Effector memory CD8-positive, alpha-beta T cell (primary cell): ENCODE data around the gene CLN6.
A peak's percentile ranks its signal among the peaks of the same experiment; 100 is the strongest.
"Not testable (repeated sequence)": the region's sequence is repeated elsewhere in the genome, so short reads cannot be mapped to it uniquely, and the experiment has no call there.

Source experiments
- ATAC-seq: fragments of 150-1000 bp; cut with Tn5 transposase; replicated peaks from 2 replicates; pipeline ENCODE4 v1.10.0; 2021; ENCODE audit warnings: mild to moderate bottlenecking, moderate library complexity
- DNase-seq, 3 experiments: peaks; one replicate each; pipeline ENCODE4 v3.0.0; 2021
- H3K27ac Mint-ChIP-seq, 2 donors: one replicate each; pipeline ENCODE4 v1.8.0; 2022; ENCODE audit warnings: mild to moderate bottlenecking in 2 of 2, mixed read lengths in 2 of 2, moderate library complexity in 2 of 2
- H3K27me3 Mint-ChIP-seq, 2 donors: one replicate each; pipeline ENCODE4 v1.8.0; 2022; ENCODE audit warnings: mixed read lengths in 2 of 2
- H3K36me3 Mint-ChIP-seq: one replicate; pipeline ENCODE4 v1.8.0; 2022; ENCODE audit warnings: mild to moderate bottlenecking, moderate library complexity, mixed read lengths; ENCODE audit not compliant: insufficient read depth
- H3K4me1 Mint-ChIP-seq, 2 donors: one replicate each; pipeline ENCODE4 v1.8.0; 2022; ENCODE audit warnings: low read depth in 2 of 2, mixed read lengths in 2 of 2
- H3K4me3 Mint-ChIP-seq, 2 donors: one replicate each; pipeline ENCODE4 v1.8.0; 2022; ENCODE audit warnings: mild to moderate bottlenecking in 2 of 2, mixed read lengths in 2 of 2, moderate library complexity in 2 of 2
- H3K9me3 Mint-ChIP-seq, 2 donors: one replicate each; pipeline ENCODE4 v1.8.0; 2022; ENCODE audit warnings: mixed read lengths in 2 of 2

The CLN6 gene

DNA sequence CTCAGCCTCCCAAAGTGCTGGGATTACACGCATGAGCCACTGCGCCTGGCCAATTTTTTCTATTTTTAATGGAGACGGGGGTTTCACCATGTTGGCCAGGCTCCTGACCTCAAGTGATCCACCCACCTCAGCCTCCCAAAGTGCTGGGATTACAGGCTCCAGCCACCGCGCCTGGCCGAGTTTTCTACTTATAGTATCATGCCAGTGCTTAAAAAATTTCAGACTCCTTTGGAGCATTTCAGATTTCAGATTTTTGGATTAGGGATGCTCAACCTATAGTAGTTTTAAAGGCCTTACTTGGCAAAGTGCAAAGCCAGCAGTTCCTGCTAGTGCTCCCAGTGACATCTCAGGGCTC lies 16.1 kb downstream of the CLN6 start:
- H3K27ac Mint-ChIP-seq = peak overlapping the region in 1 of 2 donors; percentile 35

GRCh38 chr15:68211656-68212320 lies 17.7 kb downstream of the CLN6 start:
- no peak overlapping the region for H3K4me3 Mint-ChIP-seq
- H3K4me1 Mint-ChIP-seq = peaks cover 13 to 28% of the 10 kb centered on the region in 2 donors
- DNase-seq = no peak
- no peak overlapping the region for H3K27ac Mint-ChIP-seq
- no peak for ATAC-seq
- H3K9me3 Mint-ChIP-seq = no peaks in the 10 kb centered on the region
- H3K36me3 Mint-ChIP-seq = peaks cover 6% of the 10 kb centered on the region
- no peaks in the 10 kb centered on the region for H3K27me3 Mint-ChIP-seq

More for the DNA sequence above, 16.1 kb downstream of the CLN6 start:
- DNase-seq, H3K27me3 Mint-ChIP-seq, H3K9me3 Mint-ChIP-seq, H3K36me3 Mint-ChIP-seq, H3K4me3 Mint-ChIP-seq, ATAC-seq: not testable (repeated sequence)
- H3K4me1 Mint-ChIP-seq = peaks cover 13 to 20% of the 10 kb centered on the region in 2 donors

DNA sequence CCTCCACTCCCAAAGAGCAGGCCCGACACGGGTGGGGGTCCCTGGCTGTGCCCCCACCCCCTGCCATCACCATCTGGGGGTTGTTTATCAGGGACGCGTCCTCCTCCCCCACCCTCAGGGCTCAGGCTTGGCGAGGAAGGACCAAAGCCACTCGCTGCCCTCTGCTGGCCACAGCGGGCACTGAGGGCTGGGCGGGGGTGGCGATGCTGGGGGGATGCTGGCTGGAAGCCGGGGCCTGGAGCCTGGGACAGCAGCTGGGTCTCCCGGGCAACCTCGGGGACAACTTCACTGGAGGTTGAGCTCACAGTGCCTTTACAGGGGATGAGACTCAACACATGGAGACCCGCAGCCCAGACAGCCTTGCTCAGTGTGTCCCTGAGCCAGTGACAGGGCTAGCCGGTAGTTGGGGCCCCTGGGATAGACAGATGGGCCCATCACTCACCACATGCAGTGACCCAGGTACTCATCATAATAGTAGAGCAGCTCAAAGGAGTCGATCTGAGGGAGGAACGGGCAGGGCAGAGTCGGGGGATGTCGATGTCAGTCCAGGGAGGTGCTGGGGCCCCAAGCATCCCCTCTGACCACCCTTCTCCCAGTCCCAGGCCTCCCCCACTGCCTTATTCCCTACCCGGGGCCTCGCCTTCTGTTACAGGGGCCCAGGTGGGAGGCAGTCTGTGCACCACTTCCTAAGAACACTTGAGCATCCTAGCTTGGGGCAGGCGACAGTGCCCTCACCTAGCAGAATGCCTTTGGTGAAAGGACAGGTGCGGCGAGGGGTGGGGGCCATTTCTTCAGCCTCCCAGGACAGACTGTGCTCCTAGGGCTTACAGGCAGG lies 18.5 kb downstream of the CLN6 start:
- Mint-ChIP-seq H3K27ac (no peak overlapping the region), H3K9me3 (no peaks in the 10 kb centered on the region), H3K27me3 (no peaks in the 10 kb centered on the region), H3K4me3 (no peak overlapping the region), H3K4me1 (peaks cover 7 to 26% of the 10 kb centered on the region in 2 donors), H3K36me3 (peaks cover 9% of the 10 kb centered on the region)
- DNase-seq (peak in 2 of 3 experiments; percentile 42 to 50), ATAC-seq (no peak)

GRCh38 chr15:68210409-68210756 lies 19.1 kb downstream of the CLN6 start:
- Mint-ChIP-seq H3K27ac (peak overlapping the region in 1 of 2 donors; percentile 75), H3K4me3 (no peak overlapping the region), H3K4me1 (peaks cover 7 to 28% of the 10 kb centered on the region in 2 donors), H3K36me3 (peaks cover 8% of the 10 kb centered on the region), H3K27me3 (no peaks in the 10 kb centered on the region), H3K9me3 (no peaks in the 10 kb centered on the region)
- no peak for ATAC-seq
- DNase-seq = no peak

- peaks cover 8% of the 10 kb centered on the region for H3K36me3 Mint-ChIP-seq
- no peak overlapping the region for H3K4me3 Mint-ChIP-seq
- peaks cover 7 to 28% of the 10 kb centered on the region in 2 donors for H3K4me1 Mint-ChIP-seq
- H3K9me3 Mint-ChIP-seq = no peaks in the 10 kb centered on the region
- peak overlapping the region; percentile 69 to 75 for H3K27ac Mint-ChIP-seq
- DNase-seq = no peak
- peak; percentile 71 for ATAC-seq
- H3K27me3 Mint-ChIP-seq = no peaks in the 10 kb centered on the region
Measured at GRCh38 chr15:68209735-68210408, 19.7 kb downstream of the CLN6 start.

DNA sequence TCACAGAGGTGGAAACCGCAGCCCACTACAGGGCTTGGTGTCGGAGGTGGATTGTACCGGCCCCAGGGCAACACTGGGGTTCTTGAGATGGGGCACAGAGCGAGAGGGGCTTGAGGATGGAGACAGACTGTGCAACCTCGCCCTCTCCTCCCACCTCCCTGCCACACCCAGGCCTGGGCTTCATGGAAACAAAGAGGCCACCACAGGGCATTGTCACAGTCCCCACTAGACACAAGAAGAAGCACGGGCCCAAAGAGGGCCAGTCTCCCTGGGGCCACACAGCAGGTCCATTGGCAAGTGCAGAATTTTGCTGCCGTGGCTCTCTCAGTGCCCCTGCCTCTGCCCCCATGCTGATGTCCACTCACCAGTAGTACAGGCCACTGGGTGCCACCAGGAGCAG lies 20.3 kb downstream of the CLN6 start:
- Mint-ChIP-seq H3K36me3 (peaks cover 8% of the 10 kb centered on the region), H3K27me3 (no peaks in the 10 kb centered on the region), H3K4me1 (peaks cover 7 to 28% of the 10 kb centered on the region in 2 donors), H3K27ac (peak overlapping the region; percentile 69 to 75), H3K4me3 (peak overlapping the region in 1 of 2 donors; percentile 63), H3K9me3 (no peaks in the 10 kb centered on the region)
- no peak for DNase-seq
- ATAC-seq = peak; percentile 20

GRCh38 chr15:68208636-68209240 lies 20.8 kb downstream of the CLN6 start:
- peak overlapping the region; percentile 69 to 75 for H3K27ac Mint-ChIP-seq
- peak overlapping the region in 1 of 2 donors; percentile 63 for H3K4me3 Mint-ChIP-seq
- no peak for ATAC-seq
- no peaks in the 10 kb centered on the region for H3K27me3 Mint-ChIP-seq
- peaks cover 8% of the 10 kb centered on the region for H3K36me3 Mint-ChIP-seq
- H3K4me1 Mint-ChIP-seq = peaks cover 3 to 28% of the 10 kb centered on the region in 2 donors
- H3K9me3 Mint-ChIP-seq = no peaks in the 10 kb centered on the region
- no peak for DNase-seq

DNA sequence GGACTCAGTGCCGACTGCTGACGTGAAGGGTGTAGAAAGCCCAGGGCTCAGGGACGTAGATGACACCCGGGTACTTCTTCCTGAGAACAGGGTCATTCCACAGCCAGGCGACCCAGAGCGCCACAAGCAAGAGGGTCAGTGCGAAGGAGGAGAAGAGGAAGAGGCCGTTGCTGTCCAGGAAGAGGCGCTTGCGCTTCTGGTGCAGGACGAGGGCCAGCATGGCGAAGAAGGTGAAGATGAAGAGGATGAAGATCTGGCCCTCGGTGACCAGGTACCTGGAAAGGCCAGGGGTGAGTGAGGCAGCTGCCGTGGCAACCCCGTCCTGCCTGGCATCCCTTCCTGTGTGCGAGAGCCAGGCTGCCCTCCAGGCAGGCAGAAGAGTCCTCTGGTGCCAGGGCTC lies 21.4 kb downstream of the CLN6 start:
- Mint-ChIP-seq H3K27ac (peak overlapping the region in 1 of 2 donors; percentile 75), H3K9me3 (no peaks in the 10 kb centered on the region), H3K27me3 (no peaks in the 10 kb centered on the region), H3K36me3 (peaks cover 5% of the 10 kb centered on the region), H3K4me1 (peaks cover 3 to 28% of the 10 kb centered on the region in 2 donors), H3K4me3 (peak overlapping the region in 1 of 2 donors; percentile 2)
- DNase-seq = no peak
- no peak for ATAC-seq

DNA sequence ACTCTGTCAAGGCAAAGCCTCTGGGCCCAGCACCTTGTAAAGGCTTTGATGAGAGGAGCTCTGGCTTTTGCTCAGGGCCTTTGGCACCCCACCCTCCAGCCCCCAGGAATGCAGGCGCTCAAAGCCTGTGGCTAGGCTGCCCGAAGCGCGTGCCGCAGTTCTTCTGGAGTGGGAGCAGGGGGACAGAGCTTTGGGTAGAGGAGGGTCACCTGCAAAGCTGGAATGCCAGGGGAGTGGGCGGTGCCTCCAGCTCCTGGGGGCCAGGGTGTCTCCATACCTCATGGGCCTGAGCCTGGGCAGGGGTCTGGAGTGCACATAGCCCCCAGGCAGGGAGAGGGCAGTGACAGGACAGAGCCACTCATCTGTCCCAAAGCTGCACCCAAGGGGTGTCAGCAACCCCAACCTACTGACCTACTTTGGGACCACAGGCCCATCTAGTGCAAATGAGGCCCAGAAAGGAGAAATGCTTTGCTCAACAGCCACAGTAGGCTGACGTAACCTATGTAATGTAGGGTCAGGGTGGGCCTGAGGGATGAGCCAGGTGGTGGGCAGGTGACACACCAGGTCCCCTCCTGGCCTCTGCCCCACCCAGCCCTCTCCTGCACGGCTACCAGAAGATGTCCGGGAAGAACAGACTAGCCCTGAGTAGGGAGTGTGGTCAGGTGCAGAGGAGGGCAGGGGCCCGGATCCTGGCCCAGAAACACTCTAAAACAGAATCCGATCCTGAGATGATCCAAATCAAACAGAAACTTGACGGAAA lies 22.2 kb downstream of the CLN6 start:
- peak overlapping the region in 1 of 2 donors; percentile 75 for H3K27ac Mint-ChIP-seq
- ATAC-seq = peak; percentile 52

GRCh38 chr15:68206711-68207151 lies 22.8 kb downstream of the CLN6 start:
- Mint-ChIP-seq H3K4me1 (peaks cover 3 to 28% of the 10 kb centered on the region in 2 donors), H3K4me3 (no peak overlapping the region), H3K9me3 (no peaks in the 10 kb centered on the region), H3K36me3 (peaks cover 4% of the 10 kb centered on the region), H3K27ac (peak overlapping the region in 1 of 2 donors; percentile 44), H3K27me3 (no peaks in the 10 kb centered on the region)
- ATAC-seq = peak; percentile 13
- no peak for DNase-seq

More for the DNA sequence above, 22.2 kb downstream of the CLN6 start:
- Mint-ChIP-seq H3K4me3 (peak overlapping the region in 1 of 2 donors; percentile 27), H3K9me3 (no peaks in the 10 kb centered on the region), H3K27me3 (no peaks in the 10 kb centered on the region), H3K4me1 (peaks cover 3 to 28% of the 10 kb centered on the region in 2 donors), H3K36me3 (peaks cover 4% of the 10 kb centered on the region)
- no peak for DNase-seq

DNA sequence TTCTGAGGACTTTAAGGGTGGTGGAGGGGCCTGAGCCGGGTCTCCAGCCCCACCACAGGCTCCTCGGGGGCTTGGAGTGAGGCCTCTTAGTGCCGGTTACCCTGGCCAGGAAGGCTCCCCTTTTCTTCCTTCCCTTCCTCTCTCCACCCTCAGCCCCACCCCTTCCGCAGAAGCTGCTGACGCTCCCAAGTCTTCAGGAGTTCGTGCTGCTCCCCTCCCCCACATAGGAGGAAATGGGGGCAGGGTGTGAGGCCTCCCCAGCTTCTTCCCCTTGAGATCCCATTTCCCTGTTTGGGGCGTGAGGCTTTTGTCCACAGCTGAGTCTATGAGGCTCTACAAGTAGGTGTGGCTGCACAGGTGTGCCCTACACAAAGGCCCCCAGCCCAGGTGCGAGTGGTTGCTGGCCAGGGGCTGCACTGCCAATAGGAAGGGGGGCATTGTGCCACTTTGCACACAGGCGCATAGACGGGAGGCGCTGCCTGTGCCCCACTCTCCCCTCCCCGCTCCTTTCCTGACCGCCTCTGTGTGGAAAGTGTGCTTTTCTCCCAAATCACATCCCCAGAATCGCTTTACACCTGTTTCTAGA lies 23.5 kb downstream of the CLN6 start:
- no peaks in the 10 kb centered on the region for H3K9me3 Mint-ChIP-seq
- no peak for ATAC-seq
- no peaks in the 10 kb centered on the region for H3K27me3 Mint-ChIP-seq
- H3K36me3 Mint-ChIP-seq = peaks cover 4% of the 10 kb centered on the region
- H3K4me3 Mint-ChIP-seq = peak overlapping the region in 1 of 2 donors; percentile 54
- H3K27ac Mint-ChIP-seq = peak overlapping the region in 1 of 2 donors; percentile 44
- DNase-seq = no peak
- H3K4me1 Mint-ChIP-seq = peaks cover 3 to 28% of the 10 kb centered on the region in 2 donors

DNA sequence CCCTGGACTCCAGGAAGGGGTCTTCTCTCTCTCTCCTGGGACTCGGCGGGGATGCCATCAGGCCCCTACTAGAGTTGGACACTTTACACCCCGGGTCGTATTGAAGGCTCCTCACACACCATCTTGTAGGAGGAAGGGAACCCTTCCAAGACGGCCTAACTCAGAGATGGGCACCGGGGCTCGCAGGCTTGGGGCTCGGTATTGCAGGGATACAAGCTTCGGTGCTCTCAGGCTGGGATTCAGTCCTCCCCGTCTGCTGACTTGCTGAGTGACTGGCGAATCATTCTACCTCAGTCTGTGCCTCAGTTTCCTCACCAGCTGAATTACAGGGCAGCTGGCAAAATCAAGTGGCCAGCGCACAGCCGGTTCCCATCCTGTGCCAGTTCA lies 24.0 kb downstream of the CLN6 start:
- ATAC-seq (no peak), DNase-seq (no peak)
- H3K9me3 Mint-ChIP-seq = no peaks in the 10 kb centered on the region
- peaks cover 4% of the 10 kb centered on the region for H3K36me3 Mint-ChIP-seq
- peak overlapping the region in 1 of 2 donors; percentile 44 for H3K27ac Mint-ChIP-seq
- peaks cover 3 to 28% of the 10 kb centered on the region in 2 donors for H3K4me1 Mint-ChIP-seq
- peak overlapping the region in 1 of 2 donors; percentile 54 for H3K4me3 Mint-ChIP-seq
- no peaks in the 10 kb centered on the region for H3K27me3 Mint-ChIP-seq
